ENCODE measurements around the gene KIF3A. TPM values are rescaled to one million over a fixed set of nuclear protein-coding genes. Genes with fewer than 3 reads are reported as not detected.

KIF3A gene
- total and polyA plus RNA-seq, 11 donors, result 5.8 to 19.3 (median 10.1) TPM

DNA sequence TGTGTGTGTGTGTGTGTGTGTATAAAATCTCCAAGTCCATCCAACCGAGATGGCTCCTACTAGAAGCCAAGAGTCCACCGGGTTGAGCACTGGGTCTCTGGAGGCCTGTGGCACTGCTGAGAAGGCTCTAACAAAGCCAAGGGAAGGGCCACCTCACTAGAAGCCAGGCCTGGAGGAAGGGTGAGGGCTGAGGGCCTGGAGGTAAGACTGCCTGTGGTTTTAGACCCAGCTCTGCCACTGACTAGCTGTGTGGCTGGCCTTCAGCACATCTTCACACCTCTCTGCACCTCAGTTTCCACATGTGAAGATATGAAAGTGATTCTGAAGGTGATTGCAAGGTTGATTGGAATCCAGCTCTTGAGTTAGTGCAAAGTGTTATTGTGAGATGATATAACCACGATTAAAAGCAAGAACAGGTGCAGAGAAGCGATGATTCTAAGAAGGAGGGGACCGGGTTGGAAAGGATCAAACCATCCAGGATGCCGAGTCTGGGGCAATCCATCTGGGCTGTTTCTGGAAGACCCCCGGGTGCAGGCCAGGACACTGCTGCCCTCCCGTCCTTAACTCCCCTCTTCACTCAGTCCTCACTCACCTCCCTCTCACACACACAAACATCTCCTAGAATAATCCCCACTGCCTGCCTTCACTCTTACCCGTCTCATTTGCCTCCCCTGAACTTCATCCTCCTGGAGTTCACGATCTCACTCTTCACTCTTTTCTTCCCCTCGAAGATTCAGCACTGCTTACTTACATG, 61.2 kb downstream of the KIF3A start:
- Histone ChIP-seq H3K9me3 (no peaks in the 10 kb centered on the region), H3K27me3 (no peaks in the 10 kb centered on the region), H3K4me1 (peaks cover 0 to 13% (median 0%) of the 10 kb centered on the region in 12 donors), H3K27ac (no peak overlapping the region), H3K36me3 (no peaks in the 10 kb centered on the region), H3K4me3 (no peak overlapping the region)
- WGBS, 4 donors, result 89 to 95% (median 93%) methylated on average over 10 to 11 of the region's 11 CpGs
- ATAC-seq (no peak), DNase-seq (no peak)
- intact Hi-C loops (cut with DNase I), result no loop called here
- TF ChIP-seq POLR2A (IDR thresholded peaks at IDR 0.05) (no peak), CTCF (IDR thresholded peaks at IDR 0.05) (no peak)

- Histone ChIP-seq H3K27me3 (no peaks in the 10 kb centered on the region), H3K36me3 (no peaks in the 10 kb centered on the region), H3K9me3 (no peaks in the 10 kb centered on the region), H3K4me1 (peaks cover 0 to 13% (median 0%) of the 10 kb centered on the region in 12 donors), H3K27ac (peak overlapping the region in 2 of 12 donors; percentile 24 to 28), H3K4me3 (peak overlapping the region in 1 of 12 donors; percentile 19)
- no peak for DNase-seq
- peak in 3 of 4 donors; percentile 26 to 79 (median 35) for ATAC-seq
- intact Hi-C loops (cut with DNase I), result loop anchor here in 1 of 10 donors (1.0 kb wide), 1 partner anchor 32 kb away; no protein-coding TSS in a partner anchor
- no peak for TF ChIP-seq POLR2A (IDR thresholded peaks at IDR 0.05)
- TF ChIP-seq CTCF (IDR thresholded peaks at IDR 0.05), result no peak
- WGBS, 4 donors, result 68 to 79% (median 72%) methylated on average over 13 of the region's 13 CpGs
These were observed 62.5 kb downstream of the KIF3A start for GRCh38 chr5:132674671-132675506.

DNA sequence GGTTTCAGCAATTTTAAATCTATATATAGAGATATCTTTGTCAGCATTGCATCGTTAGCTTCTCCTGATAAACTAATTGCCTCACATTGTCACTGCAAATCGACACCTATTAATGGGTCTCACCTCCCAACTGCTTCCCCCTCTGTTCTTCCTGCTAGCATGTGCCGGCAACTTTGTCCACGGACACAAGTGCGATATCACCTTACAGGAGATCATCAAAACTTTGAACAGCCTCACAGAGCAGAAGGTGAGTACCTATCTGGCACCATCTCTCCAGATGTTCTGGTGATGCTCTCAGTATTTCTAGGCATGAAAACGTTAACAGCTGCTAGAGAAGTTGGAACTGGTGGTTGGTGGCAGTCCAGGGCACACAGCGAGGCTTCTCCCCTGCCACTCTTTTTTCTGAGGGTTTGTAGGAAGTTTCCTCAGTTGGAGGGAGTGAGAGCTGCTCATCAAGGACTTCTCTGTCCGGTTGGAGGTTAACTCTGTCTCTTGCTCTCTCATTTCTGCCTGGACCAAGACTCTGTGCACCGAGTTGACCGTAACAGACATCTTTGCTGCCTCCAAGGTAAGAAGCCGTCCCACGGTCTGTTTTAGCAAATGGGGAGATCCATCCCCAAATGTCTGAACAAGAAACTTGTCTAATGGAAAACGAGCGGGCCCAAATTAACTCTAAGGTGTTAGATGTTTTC, 63.3 kb downstream of the KIF3A start, which contains the start of gene IL4:
IL4 (plus strand) TSS at position 51 of the 692 bp plus-strand sequence; CDS start at position 113, 62 bp downstream.
- TF ChIP-seq CTCF (IDR thresholded peaks at IDR 0.05) (no peak), POLR2A (IDR thresholded peaks at IDR 0.05) (no peak)
- intact Hi-C loops (cut with DNase I), result loop anchor here in 1 of 10 donors (1.0 kb wide), 1 partner anchor 33 kb away; no protein-coding TSS in a partner anchor
- no peaks in the 10 kb centered on the region for H3K36me3 ChIP-seq
- H3K27me3 ChIP-seq, result no peaks in the 10 kb centered on the region
- DNase-seq (no peak), ATAC-seq (no peak)
- H3K4me3 ChIP-seq, result peak within 1 kb of the TSS in 1 of 12 donors; percentile 19
- H3K4me1 ChIP-seq, result peaks cover 0 to 13% (median 0%) of the 10 kb centered on the region in 12 donors
- WGBS, 4 donors, result 70 to 78% (median 76%) methylated on average over 14 of the region's 14 CpGs
- peak within 1 kb of the TSS in 2 of 12 donors; percentile 24 to 28 for H3K27ac ChIP-seq
- H3K9me3 ChIP-seq, result no peaks in the 10 kb centered on the region

Measured in heart left ventricle (tissue), 16 donors.